Loucy (cell line): ENCODE results near the gene QSER1.

ENCODE experiments used
- H2AFZ ChIP-seq: fragments of 200-600 bp; sonication (generic); 2 replicates; pipeline ENCODE4 v1.6.0; 2016; ENCODE audit warnings: antibody characterized with exemption, mild to moderate bottlenecking, low read length, moderate library complexity
- H3F3A ChIP-seq: fragments of 200-600 bp; 2 replicates; pipeline ENCODE4 v1.6.0; 2016; ENCODE audit warnings: antibody characterized with exemption, low read depth, mild to moderate bottlenecking
- H3K27me3 ChIP-seq: fragments of 200-600 bp; sonication (generic); 2 replicates; pipeline ENCODE4 v1.6.1; 2014; ENCODE audit warnings: low read length, mild to moderate bottlenecking; ENCODE audit not compliant: insufficient read depth, poor library complexity, severe bottlenecking
- H3K36me3 ChIP-seq: fragments of 200-600 bp; sonication (generic); 2 replicates; pipeline ENCODE4 v1.6.1; 2016; ENCODE audit warnings: low read length; ENCODE audit not compliant: insufficient read depth
- H3K4me1 ChIP-seq: fragments of 200-600 bp; sonication (generic); 2 replicates; pipeline ENCODE4 v1.5.1; 2014; ENCODE audit warnings: low read length, mild to moderate bottlenecking; ENCODE audit not compliant: insufficient read depth, poor library complexity, severe bottlenecking
- H3K4me2 ChIP-seq: fragments of 200-600 bp; sonication (generic); 2 replicates; pipeline ENCODE4 v1.6.0; 2014; ENCODE audit warnings: antibody characterized with exemption, low read length, low read depth, mild to moderate bottlenecking; ENCODE audit not compliant: poor library complexity, severe bottlenecking
- H3K4me3 ChIP-seq: fragments of 200-600 bp; sonication (generic); 2 replicates; pipeline ENCODE4 v1.5.1; 2014; ENCODE audit warnings: low read length, mild to moderate bottlenecking, mixed read lengths; ENCODE audit not compliant: poor library complexity, severe bottlenecking
- H3K79me2 ChIP-seq: fragments of 200-600 bp; sonication (generic); 2 replicates; pipeline ENCODE4 v1.6.1; 2014; ENCODE audit warnings: low read length; ENCODE audit not compliant: insufficient read depth
- H3K9ac ChIP-seq: fragments of 200-600 bp; sonication (generic); 2 replicates; pipeline ENCODE4 v1.6.0; 2014; ENCODE audit warnings: mild to moderate bottlenecking, low read depth, low read length, moderate library complexity; ENCODE audit not compliant: poor library complexity, severe bottlenecking
- H3K9me2 ChIP-seq: fragments of 200-600 bp; sonication (generic); replicated peaks from 2 replicates; pipeline ENCODE4 v1.6.1; 2016; ENCODE audit warnings: low read depth, low read length, mixed read lengths
- H3K9me3 ChIP-seq: fragments of 200-600 bp; sonication (generic); 2 replicates; pipeline ENCODE4 v1.6.1; 2014; ENCODE audit warnings: mild to moderate bottlenecking, antibody characterized with exemption, low read length, low read depth; ENCODE audit not compliant: insufficient read depth
- H4K20me1 ChIP-seq: fragments of 200-600 bp; sonication (generic); 2 replicates; pipeline ENCODE4 v1.6.0; 2014; ENCODE audit warnings: antibody characterized with exemption, low read length, mild to moderate bottlenecking; ENCODE audit not compliant: insufficient read depth, poor library complexity, severe bottlenecking
- CTCF ChIP-seq: fragments of 200-600 bp; sonication (generic); conservative IDR thresholded peaks from 2 replicates; pipeline ENCODE4 v1.5.1; 2014; ENCODE audit warnings: mild to moderate bottlenecking, antibody characterized with exemption, low read length
- EZH2phosphoT487 ChIP-seq: fragments of 200-600 bp; IDR thresholded peaks from 2 replicates; pipeline ENCODE4 v1.6.1; 2018; ENCODE audit warnings: antibody characterized with exemption, mild to moderate bottlenecking, moderate library complexity, borderline replicate concordance

Gene QSER1

GRCh38 chr11:32881286-32881685 is 11.3 kb upstream of the QSER1 start:
- no peak overlapping the region for H3K9ac ChIP-seq
- no peaks in the 10 kb centered on the region for H4K20me1 ChIP-seq
- no peaks in the 10 kb centered on the region for H3K9me3 ChIP-seq
- H3K4me2 ChIP-seq, result no peak overlapping the region
- no peaks in the 10 kb centered on the region for H3K27me3 ChIP-seq
- H3F3A ChIP-seq, result no peaks in the 10 kb centered on the region
- H3K4me1 ChIP-seq, result no peaks in the 10 kb centered on the region
- H3K4me3 ChIP-seq, result no peak overlapping the region
- TF ChIP-seq CTCF (no peak), EZH2phosphoT487 (no peak)
- no peaks in the 10 kb centered on the region for H3K79me2 ChIP-seq
- H2AFZ ChIP-seq, result no peak overlapping the region
- H3K36me3 ChIP-seq, result no peaks in the 10 kb centered on the region
- no peaks in the 10 kb centered on the region for H3K9me2 ChIP-seq

- Histone ChIP-seq H3K4me3 (no peak overlapping the region), H3K9me2 (no peaks in the 10 kb centered on the region), H3K9me3 (no peaks in the 10 kb centered on the region), H3K4me1 (no peaks in the 10 kb centered on the region), H3K4me2 (no peak overlapping the region), H3K36me3 (no peaks in the 10 kb centered on the region), H3K79me2 (no peaks in the 10 kb centered on the region), H3K9ac (no peak overlapping the region), H3K27me3 (no peaks in the 10 kb centered on the region), H4K20me1 (no peaks in the 10 kb centered on the region), H3F3A (no peaks in the 10 kb centered on the region), H2AFZ (no peak overlapping the region)
- TF ChIP-seq EZH2phosphoT487, result no peak
- TF ChIP-seq CTCF, result no peak
Measured at GRCh38 chr11:32883421-32883820, 9.2 kb upstream of the QSER1 start.

- Histone ChIP-seq H3K79me2 (no peaks in the 10 kb centered on the region), H3K27me3 (no peaks in the 10 kb centered on the region), H3K4me2 (no peak overlapping the region), H3K9me3 (no peaks in the 10 kb centered on the region), H3K36me3 (no peaks in the 10 kb centered on the region), H3K4me1 (no peaks in the 10 kb centered on the region), H4K20me1 (no peaks in the 10 kb centered on the region), H3K4me3 (no peak overlapping the region), H3K9ac (no peak overlapping the region), H2AFZ (no peak overlapping the region), H3K9me2 (no peaks in the 10 kb centered on the region), H3F3A (no peaks in the 10 kb centered on the region)
- TF ChIP-seq EZH2phosphoT487 (no peak), CTCF (no peak)
Measured at GRCh38 chr11:32884023-32884422, 8.6 kb upstream of the QSER1 start.
